Activated T-cell treated with anti-CD3 and anti-CD28 coated beads, Interleukin-2, amount 50 U/mL, for 72 hours (primary cell): ENCODE results near the gene IL1RAP. TPM values are rescaled to one million over a fixed set of nuclear protein-coding genes. Genes with fewer than 3 reads are reported as not detected.

Experiments used
- ATAC-seq, 2 donors: fragments of 150-1000 bp; cut with Tn5 transposase; replicated peaks in 1 of 2; 2 replicates each; pipeline ENCODE4 v1.10.0; 2021; ENCODE audit warnings: moderate library complexity in 2 of 2, mild to moderate bottlenecking in 1 of 2
- DNase-seq, 2 donors: peaks; one replicate each; pipeline ENCODE4 v3.0.0; 2021 to 2022; ENCODE audit warnings: mixed read lengths in 1 of 2
- H3K27ac Mint-ChIP-seq: one replicate; pipeline ENCODE4 v1.8.0; 2022; ENCODE audit warnings: mild to moderate bottlenecking, moderate library complexity, mixed read lengths
- H3K27me3 Mint-ChIP-seq: one replicate; pipeline ENCODE4 v1.8.0; 2022; ENCODE audit warnings: low read depth, mixed read lengths
- H3K36me3 Mint-ChIP-seq, 2 donors: one replicate each; pipeline ENCODE4 v1.8.0; 2022; ENCODE audit warnings: mixed read lengths in 2 of 2, mild to moderate bottlenecking in 1 of 2; ENCODE audit not compliant: insufficient read depth in 2 of 2
- H3K4me1 Mint-ChIP-seq: one replicate; pipeline ENCODE4 v1.8.0; 2022; ENCODE audit warnings: low read depth, mixed read lengths
- H3K4me3 Mint-ChIP-seq, 2 donors: one replicate each; pipeline ENCODE4 v1.8.0; 2022; ENCODE audit warnings: mild to moderate bottlenecking in 2 of 2, mixed read lengths in 2 of 2, moderate library complexity in 2 of 2
- H3K9me3 Mint-ChIP-seq, 2 donors: one replicate each; pipeline ENCODE4 v1.8.0; 2022; ENCODE audit warnings: mixed read lengths in 2 of 2
- total RNA-seq, 2 donors: library from RNA; stranded (reverse); gene quantifications; one replicate each; pipeline ENCODE4 v1.2.3, GENCODE V29; 2022

Gene IL1RAP
- total RNA-seq, 2 donors from 2014 or later = 14.1 to 20.3 TPM

- DNase-seq (no peak), ATAC-seq (no peak)
- Mint-ChIP-seq H3K27ac (no peak overlapping the region), H3K4me3 (no peak overlapping the region), H3K9me3 (peaks cover 0 to 1% of the 10 kb centered on the region in 2 donors), H3K4me1 (peaks cover 14% of the 10 kb centered on the region), H3K27me3 (no peaks in the 10 kb centered on the region), H3K36me3 (peaks cover 0 to 14% of the 10 kb centered on the region in 2 donors)
Observed at GRCh38 chr3:190554197-190554596, 40.3 kb downstream of the IL1RAP start.

- DNase-seq (no peak), ATAC-seq (no peak)
- Mint-ChIP-seq H3K4me3 (no peak overlapping the region), H3K27me3 (no peaks in the 10 kb centered on the region), H3K27ac (no peak overlapping the region), H3K9me3 (peaks cover 0 to 2% of the 10 kb centered on the region in 2 donors), H3K4me1 (peaks cover 27% of the 10 kb centered on the region), H3K36me3 (peaks cover 0 to 24% of the 10 kb centered on the region in 2 donors)
Observed at GRCh38 chr3:190556351-190556750, 42.5 kb downstream of the IL1RAP start.

GRCh38 chr3:190557296-190557695 lies 43.4 kb downstream of the IL1RAP start:
- no peak for ATAC-seq
- H3K4me1 Mint-ChIP-seq = peaks cover 36% of the 10 kb centered on the region
- H3K36me3 Mint-ChIP-seq = peaks cover 0 to 24% of the 10 kb centered on the region in 2 donors
- H3K4me3 Mint-ChIP-seq = no peak overlapping the region
- no peak overlapping the region for H3K27ac Mint-ChIP-seq
- H3K27me3 Mint-ChIP-seq = no peaks in the 10 kb centered on the region
- no peak for DNase-seq
- peaks cover 0 to 2% of the 10 kb centered on the region in 2 donors for H3K9me3 Mint-ChIP-seq

- H3K36me3 Mint-ChIP-seq = peaks cover 0 to 27% of the 10 kb centered on the region in 2 donors
- peaks cover 47% of the 10 kb centered on the region for H3K4me1 Mint-ChIP-seq
- no peak overlapping the region for H3K4me3 Mint-ChIP-seq
Observed at GRCh38 chr3:190558316-190558715, 44.4 kb downstream of the IL1RAP start.

GRCh38 chr3:190558796-190559195 lies 44.9 kb downstream of the IL1RAP start:
- Mint-ChIP-seq H3K4me1 (peaks cover 51% of the 10 kb centered on the region), H3K27ac (no peak overlapping the region), H3K9me3 (peaks cover 0 to 2% of the 10 kb centered on the region in 2 donors), H3K4me3 (no peak overlapping the region), H3K36me3 (peaks cover 0 to 27% of the 10 kb centered on the region in 2 donors), H3K27me3 (no peaks in the 10 kb centered on the region)
- ATAC-seq = no peak
- DNase-seq = no peak

More at GRCh38 chr3:190558316-190558715, 44.4 kb downstream of the IL1RAP start:
- DNase-seq (no peak), ATAC-seq (no peak)
- Mint-ChIP-seq H3K27me3 (no peaks in the 10 kb centered on the region), H3K9me3 (peaks cover 0 to 2% of the 10 kb centered on the region in 2 donors), H3K27ac (no peak overlapping the region)

- ATAC-seq = no peak
- H3K27me3 Mint-ChIP-seq = no peaks in the 10 kb centered on the region
- no peak overlapping the region for H3K27ac Mint-ChIP-seq
- DNase-seq = no peak
- peaks cover 0 to 2% of the 10 kb centered on the region in 2 donors for H3K9me3 Mint-ChIP-seq
- H3K4me1 Mint-ChIP-seq = peaks cover 66% of the 10 kb centered on the region
- no peak overlapping the region for H3K4me3 Mint-ChIP-seq
- H3K36me3 Mint-ChIP-seq = peaks cover 2 to 32% of the 10 kb centered on the region in 2 donors
Observed at GRCh38 chr3:190560013-190560895, 46.4 kb downstream of the IL1RAP start.

GRCh38 chr3:190562866-190563510 lies 49.1 kb downstream of the IL1RAP start:
- H3K4me1 Mint-ChIP-seq = peaks cover 84% of the 10 kb centered on the region
- H3K9me3 Mint-ChIP-seq = peaks cover 4 to 5% of the 10 kb centered on the region in 2 donors
- H3K36me3 Mint-ChIP-seq = peaks cover 13 to 38% of the 10 kb centered on the region in 2 donors
- ATAC-seq (peak; percentile 40 to 47), DNase-seq (no peak)
- no peaks in the 10 kb centered on the region for H3K27me3 Mint-ChIP-seq
- peak overlapping the region; percentile 93 for H3K27ac Mint-ChIP-seq
- H3K4me3 Mint-ChIP-seq = peak overlapping the region; percentile 64 to 77

- no peak overlapping the region for H3K27ac Mint-ChIP-seq
- peaks cover 4 to 5% of the 10 kb centered on the region in 2 donors for H3K9me3 Mint-ChIP-seq
- no peak for DNase-seq
- H3K27me3 Mint-ChIP-seq = no peaks in the 10 kb centered on the region
- H3K36me3 Mint-ChIP-seq = peaks cover 14 to 42% of the 10 kb centered on the region in 2 donors
- ATAC-seq = no peak
- H3K4me1 Mint-ChIP-seq = peaks cover 86% of the 10 kb centered on the region
- H3K4me3 Mint-ChIP-seq = peak overlapping the region; percentile 1 to 77
Observed at GRCh38 chr3:190564175-190564574, 50.3 kb downstream of the IL1RAP start.

- Mint-ChIP-seq H3K9me3 (peaks cover 4% of the 10 kb centered on the region in 2 donors), H3K36me3 (peaks cover 14 to 31% of the 10 kb centered on the region in 2 donors), H3K27me3 (no peaks in the 10 kb centered on the region), H3K27ac (peak overlapping the region; percentile 98), H3K4me3 (peak overlapping the region; percentile 27 to 38), H3K4me1 (peaks cover 90% of the 10 kb centered on the region)
- ATAC-seq = peak; percentile 92 to 97
- DNase-seq = peak; percentile 82 to 87
Observed at GRCh38 chr3:190566043-190566933, 52.4 kb downstream of the IL1RAP start.

GRCh38 chr3:190568036-190568435 lies 54.2 kb downstream of the IL1RAP start:
- peaks cover 16 to 33% of the 10 kb centered on the region in 2 donors for H3K36me3 Mint-ChIP-seq
- no peak for DNase-seq
- H3K9me3 Mint-ChIP-seq = peaks cover 4 to 5% of the 10 kb centered on the region in 2 donors
- no peak overlapping the region for H3K4me3 Mint-ChIP-seq
- peak overlapping the region; percentile 50 for H3K27ac Mint-ChIP-seq
- H3K4me1 Mint-ChIP-seq = peaks cover 72% of the 10 kb centered on the region
- no peaks in the 10 kb centered on the region for H3K27me3 Mint-ChIP-seq
- no peak for ATAC-seq

- peaks cover 59% of the 10 kb centered on the region for H3K4me1 Mint-ChIP-seq
Observed at GRCh38 chr3:190574473-190574872, 60.6 kb downstream of the IL1RAP start.

GRCh38 chr3:190575437-190576185 lies 61.7 kb downstream of the IL1RAP start:
- ATAC-seq (no peak), DNase-seq (no peak)
- Mint-ChIP-seq H3K4me3 (no peak overlapping the region), H3K27me3 (no peaks in the 10 kb centered on the region), H3K27ac (no peak overlapping the region), H3K9me3 (peaks cover 5 to 6% of the 10 kb centered on the region in 2 donors), H3K4me1 (peaks cover 63% of the 10 kb centered on the region), H3K36me3 (peaks cover 14 to 46% of the 10 kb centered on the region in 2 donors)

More at GRCh38 chr3:190574473-190574872, 60.6 kb downstream of the IL1RAP start:
- ATAC-seq (no peak), DNase-seq (no peak)
- H3K27me3 Mint-ChIP-seq = no peaks in the 10 kb centered on the region
- H3K4me3 Mint-ChIP-seq = no peak overlapping the region
- peaks cover 12 to 37% of the 10 kb centered on the region in 2 donors for H3K36me3 Mint-ChIP-seq
- peaks cover 5 to 6% of the 10 kb centered on the region in 2 donors for H3K9me3 Mint-ChIP-seq
- H3K27ac Mint-ChIP-seq = no peak overlapping the region
